Measurements from ENCODE around the gene UNC93B1. TPM values are rescaled to one million over a fixed set of nuclear protein-coding genes. Genes with fewer than 3 reads are reported as not detected.

The UNC93B1 gene
- total and polyA plus RNA-seq, 8 donors = 13.0 to 36.5 (median 17.5) TPM

- FAIRE-seq = no peak
- 82 to 94% methylated on average over 12 of the region's 12 CpGs for WGBS, 2 donors
- H3K27me3 ChIP-seq = no peaks in the 10 kb centered on the region
These were observed 25.1 kb upstream of the UNC93B1 start for GRCh38 chr11:68028802-68029545.

DNA sequence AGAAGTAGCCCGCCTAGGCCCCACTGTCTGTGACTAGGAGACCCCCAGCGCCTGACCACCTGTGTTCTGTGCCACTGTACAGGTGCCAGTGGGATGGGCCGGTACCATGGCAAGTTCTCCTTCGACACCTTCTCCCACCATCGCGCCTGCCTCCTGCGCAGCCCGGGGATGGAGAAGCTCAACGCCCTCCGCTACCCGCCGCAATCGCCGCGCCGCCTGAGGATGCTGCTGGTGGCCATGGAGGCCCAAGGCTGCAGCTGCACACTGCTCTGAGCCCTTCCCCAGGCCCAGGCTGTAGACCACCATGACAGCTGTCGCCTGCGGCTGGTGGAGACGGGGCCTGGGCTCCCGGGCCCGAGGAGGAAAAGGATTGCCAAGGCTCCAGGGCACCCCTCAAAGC, 23.8 kb upstream of the UNC93B1 start:
- no peak for DNase-seq
- Histone ChIP-seq H3K27ac (no peak overlapping the region), H3K4me3 (no peak overlapping the region), H3K27me3 (no peaks in the 10 kb centered on the region), H3K4me1 (peaks cover 0 to 9% (median 9%) of the 10 kb centered on the region in 3 donors), H3K9me3 (no peaks in the 10 kb centered on the region), H3K36me3 (no peaks in the 10 kb centered on the region)
- FAIRE-seq = no peak
- WGBS, 2 donors = 95 to 97% methylated on average over 21 of the region's 21 CpGs
- no peak for ATAC-seq
- TF ChIP-seq, protein P1, sequence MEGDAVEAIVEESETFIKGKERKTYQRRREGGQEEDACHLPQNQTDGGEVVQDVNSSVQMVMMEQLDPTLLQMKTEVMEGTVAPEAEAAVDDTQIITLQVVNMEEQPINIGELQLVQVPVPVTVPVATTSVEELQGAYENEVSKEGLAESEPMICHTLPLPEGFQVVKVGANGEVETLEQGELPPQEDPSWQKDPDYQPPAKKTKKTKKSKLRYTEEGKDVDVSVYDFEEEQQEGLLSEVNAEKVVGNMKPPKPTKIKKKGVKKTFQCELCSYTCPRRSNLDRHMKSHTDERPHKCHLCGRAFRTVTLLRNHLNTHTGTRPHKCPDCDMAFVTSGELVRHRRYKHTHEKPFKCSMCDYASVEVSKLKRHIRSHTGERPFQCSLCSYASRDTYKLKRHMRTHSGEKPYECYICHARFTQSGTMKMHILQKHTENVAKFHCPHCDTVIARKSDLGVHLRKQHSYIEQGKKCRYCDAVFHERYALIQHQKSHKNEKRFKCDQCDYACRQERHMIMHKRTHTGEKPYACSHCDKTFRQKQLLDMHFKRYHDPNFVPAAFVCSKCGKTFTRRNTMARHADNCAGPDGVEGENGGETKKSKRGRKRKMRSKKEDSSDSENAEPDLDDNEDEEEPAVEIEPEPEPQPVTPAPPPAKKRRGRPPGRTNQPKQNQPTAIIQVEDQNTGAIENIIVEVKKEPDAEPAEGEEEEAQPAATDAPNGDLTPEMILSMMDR (IDR thresholded peaks at IDR 0.05) = no peak
- intact Hi-C loops (cut with DNase I) = no loop called here

More at GRCh38 chr11:68028802-68029545, 25.1 kb upstream of the UNC93B1 start:
- no peak for ATAC-seq
- Histone ChIP-seq H3K27ac (no peak overlapping the region), H3K4me3 (no peak overlapping the region), H3K36me3 (peaks cover 0 to 4% (median 0%) of the 10 kb centered on the region in 3 donors), H3K9me3 (no peaks in the 10 kb centered on the region), H3K4me1 (peaks cover 0 to 18% (median 9%) of the 10 kb centered on the region in 3 donors)
- intact Hi-C loops (cut with DNase I) = no loop called here
- DNase-seq = no peak
- TF ChIP-seq, protein P1 (IDR thresholded peaks at IDR 0.05) = no peak

GRCh38 chr11:68026391-68027105, 22.7 kb upstream of the UNC93B1 start:
- Histone ChIP-seq H3K4me1 (peaks cover 0 to 8% (median 4%) of the 10 kb centered on the region in 3 donors), H3K36me3 (no peaks in the 10 kb centered on the region), H3K27me3 (no peaks in the 10 kb centered on the region), H3K4me3 (no peak overlapping the region), H3K9me3 (no peaks in the 10 kb centered on the region), H3K27ac (no peak overlapping the region)
- TF ChIP-seq, protein P1 (IDR thresholded peaks at IDR 0.05) = no peak
- 85 to 92% methylated on average over 15 to 18 of the region's 18 CpGs for WGBS, 2 donors
- FAIRE-seq (no peak), DNase-seq (peak in 1 of 6 donors; percentile 65), ATAC-seq (no peak)
- intact Hi-C loops (cut with DNase I) = no loop called here

GRCh38 chr11:68025047-68025446, 21.1 kb upstream of the UNC93B1 start:
- FAIRE-seq (no peak), ATAC-seq (no peak), DNase-seq (peak in 1 of 6 donors; percentile 27)
- intact Hi-C loops (cut with DNase I) = no loop called here
- TF ChIP-seq, protein P1 (IDR thresholded peaks at IDR 0.05) = no peak
- peaks cover 0 to 5% (median 0%) of the 10 kb centered on the region in 3 donors for H3K4me1 ChIP-seq
- H3K27me3 ChIP-seq = no peaks in the 10 kb centered on the region
- H3K36me3 ChIP-seq = no peaks in the 10 kb centered on the region
- H3K9me3 ChIP-seq = no peaks in the 10 kb centered on the region
- H3K4me3 ChIP-seq = no peak overlapping the region
- WGBS, 2 donors = 60 to 65% methylated on average over 5 of the region's 5 CpGs
- H3K27ac ChIP-seq = no peak overlapping the region
